Esophagus (tissue), 2 donors: ENCODE measurements around the gene CCZ1B. TPM values are rescaled to one million over a fixed set of nuclear protein-coding genes. Genes with fewer than 3 reads are reported as not detected.
"Not testable (repeated sequence)": the region's sequence is repeated elsewhere in the genome, so short reads cannot be mapped to it uniquely, and the experiment has no call there.

Experiments used
- H3K27ac ChIP-seq, 2 donors: one replicate each; pipeline ENCODE4 v1.5.1; 2013; ENCODE audit warnings: low read depth in 2 of 2, mild to moderate bottlenecking in 2 of 2, inconsistent platforms in 1 of 2, low read length in 1 of 2, moderate library complexity in 1 of 2
- H3K27me3 ChIP-seq, 2 donors: one replicate each; pipeline ENCODE4 v1.6.1; 2013; ENCODE audit warnings: low read length in 2 of 2, control low read depth in 1 of 2, mild to moderate bottlenecking in 1 of 2; ENCODE audit not compliant: insufficient read depth in 2 of 2, control insufficient read depth in 1 of 2
- H3K36me3 ChIP-seq, 2 donors: one replicate each; pipeline ENCODE4 v1.6.1; 2013; ENCODE audit warnings: low read length in 1 of 2; ENCODE audit not compliant: control insufficient read depth in 2 of 2, insufficient read depth in 2 of 2
- H3K4me1 ChIP-seq, 2 donors: one replicate each; pipeline ENCODE4 v1.6.1; 2013; ENCODE audit warnings: low read length in 1 of 2; ENCODE audit not compliant: control insufficient read depth in 2 of 2, insufficient read depth in 2 of 2
- H3K4me3 ChIP-seq, 2 donors: one replicate each; pipeline ENCODE4 v1.5.1; 2013; ENCODE audit warnings: low read length in 2 of 2, mild to moderate bottlenecking in 2 of 2, low read depth in 1 of 2, moderate library complexity in 1 of 2
- H3K9me3 ChIP-seq, 2 donors: one replicate each; pipeline ENCODE4 v1.6.1; 2013; ENCODE audit warnings: mild to moderate bottlenecking in 2 of 2, low read depth in 1 of 2, low read length in 1 of 2, moderate library complexity in 1 of 2; ENCODE audit not compliant: control insufficient read depth in 2 of 2, insufficient read depth in 1 of 2
- WGBS, 2 donors: extraction: QIAGEN DNeasy Blood & Tissue Kit; methylation state at CpG; one replicate each; pipeline ENCODE4 v1.1.7; 2013; 5-methylcytosine and 5-hydroxymethylcytosine counted together
- polyA plus RNA-seq, 2 donors: library from polyadenylated mRNA; stranded (reverse); fragments of 200-250 nt; gene quantifications; one replicate each; pipeline ENCODE4 v1.2.3, GENCODE V29; 2013
- donor health status: healthy with polysubstance abuse.
- donor health status: Bipolar disorder and iron deficiency.

Gene CCZ1B
- polyA plus RNA-seq, 2 donors, result 20.5 to 40.3 TPM

DNA sequence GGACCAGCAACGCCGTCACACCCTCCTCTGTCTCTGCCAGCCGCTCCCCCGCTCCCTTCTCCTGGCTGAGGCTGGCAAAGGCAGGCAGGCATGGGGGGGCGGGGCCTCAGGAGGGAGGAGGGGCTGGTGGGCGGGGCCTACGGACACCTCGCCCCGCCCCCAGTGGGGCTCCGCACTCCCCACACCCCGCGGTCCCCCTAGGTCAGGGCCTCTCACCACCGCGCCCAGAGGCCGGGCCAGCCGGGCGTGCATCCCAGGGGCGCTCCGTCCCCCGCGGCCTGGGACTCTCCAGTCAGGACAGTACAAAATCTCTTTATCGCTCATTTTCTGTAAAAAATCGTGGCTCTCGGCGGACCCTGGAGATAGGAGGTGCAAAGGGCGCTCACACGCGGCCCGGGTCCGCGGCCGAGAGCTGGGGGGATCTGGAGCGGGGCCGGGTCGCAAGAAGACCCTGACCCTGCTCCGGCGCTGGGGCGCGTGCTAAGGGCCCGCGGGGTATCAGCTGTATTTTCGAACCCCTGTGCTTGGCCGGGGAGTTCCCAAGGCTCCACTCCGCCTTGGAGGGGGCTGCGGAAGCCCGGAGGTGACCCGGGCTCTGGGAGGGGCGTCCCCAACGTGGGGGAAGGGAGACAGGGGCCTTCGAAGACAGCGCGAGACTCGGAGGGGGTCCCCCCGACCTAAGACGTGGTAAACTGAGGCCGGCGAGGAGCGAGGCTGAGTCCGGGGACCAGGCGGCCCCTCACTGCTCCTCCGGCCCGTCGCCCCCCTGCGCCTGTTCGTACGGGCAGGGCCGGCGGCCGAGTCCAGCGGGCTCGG lies 28.9 kb upstream of the CCZ1B start:
- H3K4me3 ChIP-seq, result peak overlapping the region; percentile 45 to 53
- not testable (repeated sequence) for H3K36me3 ChIP-seq, H3K27me3 ChIP-seq, H3K4me1 ChIP-seq, H3K27ac ChIP-seq, H3K9me3 ChIP-seq
- WGBS, 2 donors, result 1 to 2% methylated on average over 41 to 67 of the region's 71 CpGs

DNA sequence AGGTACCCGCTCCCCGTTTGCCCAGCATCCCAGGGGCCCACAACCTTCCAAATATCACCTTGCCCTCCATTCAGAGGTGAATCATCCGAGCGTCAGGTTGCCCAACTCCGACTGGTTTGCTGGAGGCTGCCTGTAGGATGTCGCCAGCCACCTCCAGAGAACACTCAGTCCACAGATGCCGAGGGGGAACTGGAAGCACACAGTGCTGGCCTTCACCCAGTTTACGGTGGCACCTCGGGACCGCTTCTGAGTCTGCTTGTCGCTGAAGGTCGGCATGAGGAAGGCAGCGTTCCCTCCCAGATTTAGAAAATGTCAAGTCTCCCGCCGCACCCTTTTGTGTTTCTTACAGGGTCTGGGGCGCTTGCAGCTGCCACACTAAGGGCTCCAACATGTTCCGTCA lies 27.6 kb upstream of the CCZ1B start:
- 87 to 89% methylated on average over 17 of the region's 17 CpGs for WGBS, 2 donors
- H3K4me3 ChIP-seq, result not testable (repeated sequence)

DNA sequence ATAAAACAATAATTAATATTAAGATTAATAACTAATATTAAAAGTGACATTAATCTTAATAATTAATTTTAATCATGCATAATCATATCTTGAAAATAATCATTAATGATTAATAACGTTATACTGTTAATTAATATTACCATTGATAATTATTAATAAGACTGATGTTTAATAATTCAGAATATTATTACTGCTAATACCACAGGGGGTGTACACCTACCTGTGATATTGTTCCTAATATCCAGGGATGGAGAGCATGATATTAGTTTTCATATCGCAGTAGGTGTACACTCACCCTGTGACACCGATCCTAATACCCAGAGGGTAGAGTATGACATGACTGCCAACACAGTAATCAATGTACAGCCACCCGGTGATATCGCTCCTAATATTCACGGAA lies 23.1 kb upstream of the CCZ1B start:
- H3K27me3 ChIP-seq, H3K4me1 ChIP-seq, H3K36me3 ChIP-seq, H3K4me3 ChIP-seq, H3K9me3 ChIP-seq, H3K27ac ChIP-seq: not testable (repeated sequence)
- 85 to 90% methylated on average over 6 of the region's 6 CpGs for WGBS, 2 donors

More for the DNA sequence above, 27.6 kb upstream of the CCZ1B start:
- H3K9me3 ChIP-seq, H3K4me1 ChIP-seq, H3K27ac ChIP-seq, H3K27me3 ChIP-seq, H3K36me3 ChIP-seq: not testable (repeated sequence)

GRCh38 chr7:6847751-6848150 lies 21.7 kb upstream of the CCZ1B start:
- WGBS, 2 donors, result 89% methylated on average over 18 of the region's 18 CpGs
- H3K27me3 ChIP-seq, H3K4me1 ChIP-seq, H3K9me3 ChIP-seq, H3K4me3 ChIP-seq, H3K36me3 ChIP-seq, H3K27ac ChIP-seq: not testable (repeated sequence)

DNA sequence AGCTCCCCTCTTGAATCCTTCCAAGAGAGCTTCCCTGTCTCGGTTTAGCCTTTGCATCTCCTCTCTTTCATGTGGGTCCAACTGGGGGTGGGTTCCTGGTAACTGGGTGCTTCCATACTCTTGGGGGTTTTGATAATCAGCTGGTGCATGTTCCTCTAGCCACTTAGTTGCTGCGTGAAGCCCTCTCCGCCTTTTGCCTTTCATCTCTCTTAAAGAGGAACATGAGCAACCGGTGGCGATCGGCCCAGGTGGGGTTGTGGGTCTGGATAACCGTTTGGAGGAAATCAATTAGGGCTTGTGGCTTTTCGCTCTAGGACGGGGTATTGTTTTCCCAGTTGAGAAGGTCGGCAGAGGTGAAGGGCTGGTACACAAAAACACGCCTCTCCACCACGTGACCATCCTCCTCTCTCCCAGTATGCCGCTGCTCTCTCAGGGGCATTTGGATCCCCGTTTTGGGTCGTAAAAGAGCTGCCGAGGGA lies 19.9 kb upstream of the CCZ1B start:
- not testable (repeated sequence) for H3K27me3 ChIP-seq, H3K36me3 ChIP-seq, H3K4me3 ChIP-seq, H3K4me1 ChIP-seq, H3K9me3 ChIP-seq, H3K27ac ChIP-seq
- WGBS, 2 donors, result 47 to 62% methylated on average over 16 of the region's 16 CpGs

DNA sequence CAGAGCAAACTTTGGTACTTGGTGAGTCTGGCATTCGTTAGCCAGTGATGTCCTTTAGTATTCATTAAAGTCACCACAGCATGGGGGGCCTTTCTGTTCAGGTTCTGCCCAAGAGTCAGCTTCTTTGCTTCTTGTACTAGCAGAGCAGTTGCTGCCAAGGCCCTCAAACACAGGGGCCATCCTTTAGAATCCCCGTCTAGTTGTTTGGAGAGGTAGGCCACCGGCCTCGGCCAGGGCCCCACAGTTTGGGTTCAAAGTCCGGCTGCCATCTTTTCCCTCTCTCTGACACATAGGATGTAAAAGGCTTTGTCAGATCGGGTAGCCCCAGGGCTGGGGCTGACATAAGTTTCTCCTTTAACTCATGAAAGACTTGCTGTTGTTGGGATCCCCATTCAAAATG lies 17.6 kb upstream of the CCZ1B start:
- H3K36me3 ChIP-seq, H3K27ac ChIP-seq, H3K27me3 ChIP-seq, H3K4me3 ChIP-seq, H3K4me1 ChIP-seq, H3K9me3 ChIP-seq: not testable (repeated sequence)
- WGBS, 2 donors, result 56 to 68% methylated on average over 6 of the region's 6 CpGs

GRCh38 chr7:6843092-6843491 lies 17.0 kb upstream of the CCZ1B start:
- not testable (repeated sequence) for H3K36me3 ChIP-seq

GRCh38 chr7:6842278-6842921 lies 16.3 kb upstream of the CCZ1B start:
- not testable (repeated sequence) for H3K4me1 ChIP-seq, H3K9me3 ChIP-seq, H3K36me3 ChIP-seq, H3K4me3 ChIP-seq, H3K27me3 ChIP-seq
- 46 to 49% methylated on average over 20 of the region's 20 CpGs for WGBS, 2 donors
- H3K27ac ChIP-seq, result peak overlapping the region; percentile 31 to 55

More at GRCh38 chr7:6843092-6843491, 17.0 kb upstream of the CCZ1B start:
- not testable (repeated sequence) for H3K9me3 ChIP-seq, H3K4me1 ChIP-seq, H3K27ac ChIP-seq, H3K4me3 ChIP-seq, H3K27me3 ChIP-seq
- 13 to 37% methylated on average over 5 of the region's 5 CpGs for WGBS, 2 donors

GRCh38 chr7:6837081-6837480 lies 11.0 kb upstream of the CCZ1B start:
- H3K36me3 ChIP-seq, H3K9me3 ChIP-seq, H3K4me1 ChIP-seq, H3K27me3 ChIP-seq, H3K27ac ChIP-seq, H3K4me3 ChIP-seq: not testable (repeated sequence)
- WGBS, 2 donors, result 78 to 81% methylated on average over 10 of the region's 10 CpGs

- not testable (repeated sequence) for H3K9me3 ChIP-seq, H3K4me1 ChIP-seq, H3K27ac ChIP-seq, H3K4me3 ChIP-seq, H3K36me3 ChIP-seq, H3K27me3 ChIP-seq
- WGBS, 2 donors, result 54 to 59% methylated on average over 3 of the region's 3 CpGs
Measured at GRCh38 chr7:6835521-6835920, 9.4 kb upstream of the CCZ1B start.
